GM12892 (cell line): ENCODE data around the gene FAM107B.

ENCODE experiments used
- POLR2A ChIP-seq: IDR thresholded peaks from 2 replicates; pipeline ENCODE4 v1.6.1; 2011; ENCODE audit warnings: low read depth, low read length, control low read depth
- POLR2AphosphoS5 ChIP-seq: IDR thresholded peaks from 2 replicates; pipeline ENCODE4 v1.6.1; 2011; ENCODE audit warnings: low read depth, low read length, control low read depth
- TAF1 ChIP-seq: IDR thresholded peaks from 2 replicates; pipeline ENCODE4 v1.6.1; 2011; ENCODE audit warnings: low read depth, mild to moderate bottlenecking, control low read depth, low read length, borderline replicate concordance

DNA sequence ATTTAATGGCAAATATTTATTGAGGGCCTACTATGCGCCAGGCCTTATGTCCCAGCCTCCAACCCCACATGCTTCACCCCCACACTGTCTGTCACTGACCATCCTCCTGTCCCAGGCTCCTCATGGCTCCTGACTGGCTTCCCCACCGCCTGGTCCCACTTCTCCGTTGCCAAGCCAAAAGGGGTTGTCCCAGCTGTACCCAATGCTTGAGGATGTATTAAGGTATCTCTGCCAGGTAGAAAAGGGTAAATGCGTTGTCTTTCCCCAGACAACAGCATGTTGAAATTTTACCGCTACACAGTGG is 275.1 kb downstream of the FAM107B start:
- TF ChIP-seq POLR2A (no peak), POLR2AphosphoS5 (no peak), TAF1 (no peak)
